ENCODE data around the gene NCKAP5.
A peak's percentile ranks its signal among the peaks of the same experiment; 100 is the strongest.

The NCKAP5 gene

GRCh38 chr2:133072837-133073694, 495.2 kb downstream of the NCKAP5 start:
- no peak for DNase-seq (ENCODE audit: low read depth)

GRCh38 chr2:133063775-133064174, 504.5 kb downstream of the NCKAP5 start:
- TF ChIP-seq CTCF (IDR thresholded peaks at IDR 0.05; ENCODE audit: insufficient read depth, low read depth, low read length, missing control alignments), result no peak
- peak; percentile 10 for DNase-seq (ENCODE audit: low read depth)

More at GRCh38 chr2:133072837-133073694, 495.2 kb downstream of the NCKAP5 start:
- H3K4me3 ChIP-seq (ENCODE audit: low read depth, low read length), result no peak overlapping the region
- no peak for TF ChIP-seq CTCF (IDR thresholded peaks at IDR 0.05; ENCODE audit: insufficient read depth, low read depth, low read length, missing control alignments)

GRCh38 chr2:133062931-133063665, 505.2 kb downstream of the NCKAP5 start:
- H3K4me3 ChIP-seq (ENCODE audit: low read depth, low read length), result no peak overlapping the region
- DNase-seq (ENCODE audit: low read depth), result no peak
- no peak for TF ChIP-seq CTCF (IDR thresholded peaks at IDR 0.05; ENCODE audit: insufficient read depth, low read depth, low read length, missing control alignments)

More at GRCh38 chr2:133063775-133064174, 504.5 kb downstream of the NCKAP5 start:
- H3K4me3 ChIP-seq (ENCODE audit: low read depth, low read length), result no peak overlapping the region

- no peak overlapping the region for H3K4me3 ChIP-seq (ENCODE audit: low read depth, low read length)
- no peak for DNase-seq (ENCODE audit: low read depth)
- TF ChIP-seq CTCF (IDR thresholded peaks at IDR 0.05; ENCODE audit: insufficient read depth, low read depth, low read length, missing control alignments), result no peak
Measured at GRCh38 chr2:133061874-133062593, 506.2 kb downstream of the NCKAP5 start.

GRCh38 chr2:133054297-133054696, 514.0 kb downstream of the NCKAP5 start:
- H3K4me3 ChIP-seq (ENCODE audit: low read depth, low read length), result no peak overlapping the region
- no peak for DNase-seq (ENCODE audit: low read depth)
- TF ChIP-seq CTCF (IDR thresholded peaks at IDR 0.05; ENCODE audit: insufficient read depth, low read depth, low read length, missing control alignments), result no peak

- TF ChIP-seq CTCF (IDR thresholded peaks at IDR 0.05; ENCODE audit: insufficient read depth, low read depth, low read length, missing control alignments), result no peak
Measured at GRCh38 chr2:133053541-133053940, 514.7 kb downstream of the NCKAP5 start.

More at GRCh38 chr2:133053541-133053940, 514.7 kb downstream of the NCKAP5 start:
- H3K4me3 ChIP-seq (ENCODE audit: low read depth, low read length), result no peak overlapping the region
- DNase-seq (ENCODE audit: low read depth), result no peak

All from GM12865 (cell line).